GM12872 (cell line): ENCODE data around the gene ANO6.

Experiments used
- TF ChIP-seq, protein P1 (sequence below): IDR thresholded peaks from 3 replicates; pipeline ENCODE4 v1.5.1; 2011; ENCODE audit warnings: low read depth, mild to moderate bottlenecking, low read length, moderate library complexity; ENCODE audit not compliant: insufficient read depth

Gene ANO6

DNA sequence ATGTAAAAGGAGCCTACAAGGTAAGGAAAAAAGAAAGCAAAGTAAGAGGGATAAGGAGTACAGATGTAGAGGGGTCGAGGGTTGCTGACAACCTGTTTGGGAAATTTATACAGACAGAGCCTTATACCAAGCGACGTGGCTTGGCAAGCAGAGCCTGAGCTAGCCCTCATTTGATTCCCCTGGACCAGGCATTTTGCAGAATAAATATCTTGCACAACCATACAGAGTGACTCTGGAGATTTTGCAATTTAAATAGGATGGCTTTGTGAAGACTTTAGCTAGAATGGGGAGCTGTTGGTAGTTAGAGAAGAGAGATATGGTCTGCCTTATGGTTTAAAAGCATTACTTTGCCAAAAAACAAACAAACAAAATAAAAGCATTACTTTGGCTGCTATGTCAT is 11.1 kb upstream of the ANO6 start:
- TF ChIP-seq, protein P1, sequence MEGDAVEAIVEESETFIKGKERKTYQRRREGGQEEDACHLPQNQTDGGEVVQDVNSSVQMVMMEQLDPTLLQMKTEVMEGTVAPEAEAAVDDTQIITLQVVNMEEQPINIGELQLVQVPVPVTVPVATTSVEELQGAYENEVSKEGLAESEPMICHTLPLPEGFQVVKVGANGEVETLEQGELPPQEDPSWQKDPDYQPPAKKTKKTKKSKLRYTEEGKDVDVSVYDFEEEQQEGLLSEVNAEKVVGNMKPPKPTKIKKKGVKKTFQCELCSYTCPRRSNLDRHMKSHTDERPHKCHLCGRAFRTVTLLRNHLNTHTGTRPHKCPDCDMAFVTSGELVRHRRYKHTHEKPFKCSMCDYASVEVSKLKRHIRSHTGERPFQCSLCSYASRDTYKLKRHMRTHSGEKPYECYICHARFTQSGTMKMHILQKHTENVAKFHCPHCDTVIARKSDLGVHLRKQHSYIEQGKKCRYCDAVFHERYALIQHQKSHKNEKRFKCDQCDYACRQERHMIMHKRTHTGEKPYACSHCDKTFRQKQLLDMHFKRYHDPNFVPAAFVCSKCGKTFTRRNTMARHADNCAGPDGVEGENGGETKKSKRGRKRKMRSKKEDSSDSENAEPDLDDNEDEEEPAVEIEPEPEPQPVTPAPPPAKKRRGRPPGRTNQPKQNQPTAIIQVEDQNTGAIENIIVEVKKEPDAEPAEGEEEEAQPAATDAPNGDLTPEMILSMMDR, result no peak

DNA sequence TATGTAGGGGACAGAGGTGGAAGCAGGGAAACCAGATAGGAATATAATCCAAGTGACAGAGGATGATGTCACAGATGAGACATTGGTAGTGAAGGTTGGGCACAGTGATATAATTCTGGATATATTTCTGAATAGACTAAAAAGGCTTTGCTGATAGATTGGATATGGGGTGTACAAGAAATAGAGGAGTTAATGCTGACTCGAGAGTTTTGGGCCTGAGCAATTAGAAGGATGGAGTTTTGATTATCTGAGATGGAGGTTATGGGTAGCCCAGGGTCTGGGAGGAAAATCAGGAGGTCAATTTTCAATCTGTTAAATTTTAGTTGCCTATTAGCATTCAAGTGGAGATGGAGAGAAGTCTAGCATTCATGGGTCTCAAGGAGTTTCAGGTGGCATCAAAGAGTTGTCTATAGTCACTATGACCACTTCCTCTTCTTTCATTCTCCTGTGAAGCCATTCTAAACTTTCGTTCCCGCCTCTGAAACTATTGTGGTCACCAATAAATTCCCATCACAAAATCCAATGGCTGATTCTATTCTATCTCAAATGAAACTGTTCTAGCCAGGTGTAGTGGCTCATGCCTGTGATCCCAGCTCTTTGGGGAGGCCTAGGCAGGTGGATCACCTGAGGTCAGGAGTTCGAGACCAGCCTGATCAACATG is 10.6 kb upstream of the ANO6 start:
- TF ChIP-seq, protein P1, result no peak

DNA sequence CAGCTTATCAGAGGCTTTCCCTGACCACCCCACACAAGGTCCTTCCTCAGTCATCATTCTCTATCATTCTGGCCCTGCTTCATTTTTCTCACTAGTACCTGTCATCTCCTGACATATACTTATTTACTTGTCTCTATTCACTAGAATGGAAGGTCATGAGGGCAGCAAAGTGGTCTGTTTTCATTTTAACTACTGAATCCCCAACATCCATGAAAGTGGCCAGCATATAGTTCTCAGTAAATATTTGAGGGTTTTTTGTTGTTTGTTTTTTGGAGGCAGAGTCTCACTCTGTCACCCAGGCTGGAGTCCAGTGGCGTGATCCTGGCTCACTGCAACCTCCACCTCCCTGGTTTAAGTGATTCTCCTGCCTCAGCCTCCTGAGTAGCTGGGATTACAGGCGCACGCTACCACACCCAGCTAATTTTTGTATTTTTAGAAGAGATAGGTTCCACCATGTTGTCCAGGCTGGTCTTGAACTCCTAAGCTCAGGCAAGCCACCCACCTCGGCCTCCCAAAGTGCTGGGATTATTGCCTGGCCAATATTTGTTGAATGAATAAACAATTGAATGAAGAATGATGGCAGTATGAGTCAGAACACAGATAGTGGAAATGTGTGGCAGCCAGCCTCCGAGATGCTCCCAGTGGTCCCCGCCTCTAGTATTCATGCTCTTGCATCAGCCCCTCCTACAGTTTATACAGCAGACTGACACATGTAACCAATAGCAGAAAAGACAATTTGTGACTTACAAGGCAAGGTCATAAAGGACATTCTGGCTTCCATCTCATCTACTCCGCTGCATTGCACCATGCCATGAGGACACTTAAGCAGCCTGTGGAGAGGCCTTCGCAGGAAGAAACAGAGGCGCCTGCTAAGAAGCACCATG is 7.0 kb upstream of the ANO6 start:
- TF ChIP-seq, protein P1, result no peak

DNA sequence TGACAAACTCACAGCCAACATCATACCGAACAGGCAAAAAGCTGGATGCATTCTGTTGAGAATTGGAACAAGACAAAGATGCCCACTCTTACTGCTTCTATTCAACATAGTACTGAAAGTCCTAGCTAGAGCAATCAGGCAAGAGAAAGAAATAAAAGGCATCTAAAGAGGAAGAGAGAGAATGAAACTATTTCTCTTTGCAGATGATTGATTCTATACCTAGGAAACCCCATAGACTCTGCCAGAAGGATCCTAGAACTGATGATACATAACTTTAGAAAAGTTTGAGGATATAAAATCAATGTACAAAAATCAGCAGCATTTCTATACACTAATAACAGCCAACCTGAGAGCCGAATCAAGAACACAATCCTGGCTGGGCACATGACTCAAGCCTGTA is 6.1 kb upstream of the ANO6 start:
- TF ChIP-seq, protein P1, result no peak

DNA sequence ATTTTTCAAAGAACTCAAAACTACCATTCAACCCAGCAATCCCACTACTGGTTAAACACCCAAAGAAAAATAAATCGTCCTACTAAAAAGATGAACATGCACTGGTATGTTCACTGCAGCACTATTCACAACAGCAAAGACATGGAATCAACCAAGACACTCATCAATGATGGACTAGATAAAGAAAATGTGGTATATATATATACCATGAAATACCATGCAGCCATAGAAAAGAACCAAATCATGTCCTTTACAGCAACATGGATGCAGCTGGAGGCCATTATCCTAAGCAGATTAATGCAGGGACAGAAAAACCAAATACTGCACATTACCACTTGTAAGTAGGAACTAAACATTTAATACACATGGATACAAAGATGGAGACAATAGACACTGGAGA is 3.8 kb upstream of the ANO6 start:
- TF ChIP-seq, protein P1, result no peak

DNA sequence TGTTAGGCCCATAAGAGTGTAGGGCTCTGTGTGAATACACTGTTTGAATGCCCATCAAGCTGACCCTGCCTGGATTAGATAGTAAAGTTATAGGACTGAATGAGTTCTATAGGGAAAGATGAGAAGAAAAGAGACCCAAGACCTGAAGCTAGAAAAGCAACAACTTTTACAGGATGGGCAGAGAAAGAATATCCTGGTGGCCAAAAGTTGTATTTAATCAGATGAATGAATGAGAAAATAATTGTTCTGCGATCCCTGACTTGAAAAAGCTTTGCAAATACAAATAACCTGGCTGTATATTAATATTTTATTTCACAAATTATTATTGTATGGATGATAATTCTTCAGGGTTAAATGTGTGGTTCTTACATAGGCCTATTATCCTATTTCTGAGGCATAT is 2.8 kb upstream of the ANO6 start:
- TF ChIP-seq, protein P1, result no peak

DNA sequence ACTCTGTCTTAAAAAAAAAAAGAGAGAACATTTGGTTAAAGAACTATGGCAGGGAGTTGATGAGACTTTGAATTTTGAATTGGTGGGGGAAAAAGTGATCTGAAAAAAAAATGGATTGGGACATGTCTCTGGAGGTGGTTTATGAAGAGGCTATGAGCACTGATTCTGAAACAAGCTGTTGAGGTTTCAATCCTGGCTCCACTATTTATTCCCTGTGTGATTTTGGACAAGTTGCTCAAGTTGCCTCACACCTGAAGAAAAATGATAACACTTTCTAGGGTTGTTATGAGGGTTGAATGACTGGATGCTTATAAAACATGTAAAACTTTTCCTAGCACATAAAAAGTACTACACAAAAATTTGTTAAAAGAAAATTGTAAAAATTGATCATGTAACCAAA is 1.8 kb upstream of the ANO6 start:
- TF ChIP-seq, protein P1, result no peak
